Stimulated activated CD8-positive, alpha-beta memory T cell treated with anti-CD3 and anti-CD28 coated beads, Interleukin-12 subunit alpha, Interleukin-12 subunit beta, amount 100 ng/mL, for 24 hours (primary cell): ENCODE measurements around the gene TRIM22.

ENCODE experiments used
- DNase-seq: peaks from one replicate; pipeline ENCODE4 v3.0.0-alpha.2; 2020; ENCODE audit errors: extremely low read depth

TRIM22 gene

DNA sequence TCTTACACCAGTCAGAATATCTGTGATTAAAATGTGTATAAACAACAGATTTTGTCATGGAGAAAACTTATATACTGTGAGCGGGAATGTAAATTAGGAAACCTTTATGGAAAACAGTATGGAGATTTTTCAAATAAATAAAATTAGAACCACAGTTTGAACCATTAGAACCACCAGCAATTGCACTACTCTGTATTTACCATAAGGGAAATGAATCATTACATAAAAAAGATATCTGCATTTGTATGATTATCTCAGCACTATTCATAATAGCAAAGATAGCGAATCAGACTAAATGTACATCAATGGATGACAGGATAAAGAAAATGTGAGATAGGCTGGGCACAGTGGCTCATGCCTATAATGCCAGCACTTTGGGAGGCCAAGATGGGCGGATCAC lies 57.0 kb downstream of the TRIM22 start:
- no peak for DNase-seq

GRCh38 chr11:5749836-5750235 lies 60.2 kb downstream of the TRIM22 start:
- DNase-seq = no peak

DNA sequence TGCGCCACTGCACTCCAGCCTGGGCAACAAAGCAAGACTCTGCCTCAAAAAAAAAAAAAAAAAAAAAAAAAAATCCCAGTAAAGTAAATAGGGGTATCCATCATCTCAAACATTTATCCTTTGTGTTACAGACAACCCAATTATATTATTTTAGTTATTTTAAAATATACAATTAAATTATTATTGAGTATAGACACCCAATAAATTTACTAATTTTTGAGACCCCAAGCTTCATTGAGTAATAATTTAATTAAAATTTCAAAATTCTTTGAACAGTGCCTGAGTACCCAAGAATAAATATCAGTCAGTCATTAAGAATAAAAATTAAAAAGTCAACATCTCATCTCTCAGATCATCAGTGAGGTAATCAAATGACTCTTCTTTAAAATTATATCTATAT lies 64.4 kb downstream of the TRIM22 start, which contains the start of gene OR52N4:
Gene OR52N4, plus strand, starts transcription at position 301 of the 400 bp plus-strand sequence. CDS start 498 bp downstream, outside the sequence.
- no peak for DNase-seq
